Hepatic stellate cell (primary cell): Measurements from ENCODE around the gene THADA.

Source experiments
- DNase-seq: peaks from one replicate; pipeline ENCODE4 v3.0.0; 2011; ENCODE audit warnings: low spot score

Gene THADA

DNA sequence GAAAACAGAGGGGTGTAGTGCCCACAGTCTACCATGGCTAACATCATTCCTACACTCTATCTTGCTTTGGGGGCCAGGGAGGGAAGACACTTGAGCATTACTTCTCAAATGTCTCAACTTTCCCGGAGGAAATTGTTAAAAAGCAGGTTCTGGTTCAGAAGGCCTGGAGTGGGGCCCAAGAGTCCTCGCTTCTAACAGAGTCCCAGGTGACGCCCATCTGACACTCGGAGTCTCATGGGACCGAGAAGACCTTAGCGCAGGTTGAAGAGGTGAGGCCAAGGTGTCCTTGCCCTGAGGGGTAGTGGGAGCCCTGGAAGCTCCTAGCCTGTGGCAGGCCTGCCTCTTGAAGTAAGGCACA is 409.5 kb downstream of the THADA start:
- no peak for DNase-seq

DNA sequence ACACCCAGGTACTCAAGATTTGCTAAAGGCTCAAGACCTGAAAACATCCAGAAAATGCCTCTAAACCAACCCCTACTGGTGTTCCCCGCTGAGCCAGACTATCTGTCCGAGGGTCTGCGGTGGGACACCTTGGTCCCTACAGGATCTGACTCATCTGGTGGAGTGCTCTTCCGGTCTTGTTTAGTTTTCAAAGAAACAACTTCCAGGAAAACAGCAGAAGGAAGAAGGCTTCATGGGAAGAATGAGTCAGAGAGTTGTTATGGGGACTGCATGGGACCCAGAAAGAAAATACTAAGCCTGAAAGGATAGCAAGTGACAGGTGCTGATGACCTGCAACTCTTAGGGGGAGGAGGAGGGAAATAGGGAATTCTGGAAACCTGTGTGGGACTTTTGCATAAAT is 410.7 kb downstream of the THADA start:
- no peak for DNase-seq

DNA sequence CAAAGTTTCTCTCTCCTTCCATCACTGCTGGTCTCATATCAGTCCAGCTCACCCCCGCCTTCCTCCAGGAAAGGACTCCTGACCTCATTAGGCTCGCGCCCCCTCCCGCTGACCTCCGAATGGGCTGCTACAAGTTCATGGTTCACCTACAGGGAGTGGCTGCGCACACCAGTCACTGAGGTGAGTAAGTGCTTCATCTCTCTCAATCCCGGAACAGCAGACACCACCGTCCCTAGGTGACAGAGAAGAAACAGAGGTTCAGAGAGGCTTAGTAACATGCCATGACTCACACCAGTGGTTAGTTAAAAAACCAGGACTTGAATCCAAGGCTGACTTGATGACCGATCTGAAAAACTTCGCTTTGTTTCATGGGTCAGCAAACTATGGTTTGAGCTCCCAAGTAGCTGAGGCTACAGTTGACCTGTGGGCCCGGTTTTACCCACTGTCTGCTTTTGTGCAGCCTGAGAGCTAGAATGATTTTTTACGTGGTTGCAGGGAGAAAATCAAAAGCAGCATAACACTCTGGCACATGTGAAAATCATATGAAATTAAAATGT is 411.4 kb downstream of the THADA start:
- peak; percentile 40 for DNase-seq

DNA sequence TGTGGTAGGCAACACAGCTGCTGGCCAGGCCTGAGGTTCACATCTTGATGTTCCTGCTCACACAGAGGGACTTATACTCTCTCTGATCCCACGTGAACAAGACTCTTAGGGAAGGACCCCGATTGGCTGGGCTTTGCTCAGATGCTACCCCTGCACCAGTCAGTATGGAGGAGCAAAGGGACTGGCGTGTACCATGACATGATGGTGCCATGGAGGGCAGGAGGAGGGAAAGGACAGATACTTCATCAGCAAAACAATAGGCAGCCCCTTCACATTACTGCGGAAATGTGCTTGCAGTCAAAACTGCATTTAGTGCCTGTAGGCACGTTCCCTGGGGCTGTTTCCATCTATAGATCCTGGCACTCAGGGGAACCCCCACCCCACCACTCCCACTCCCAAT is 412.1 kb downstream of the THADA start:
- no peak for DNase-seq

DNA sequence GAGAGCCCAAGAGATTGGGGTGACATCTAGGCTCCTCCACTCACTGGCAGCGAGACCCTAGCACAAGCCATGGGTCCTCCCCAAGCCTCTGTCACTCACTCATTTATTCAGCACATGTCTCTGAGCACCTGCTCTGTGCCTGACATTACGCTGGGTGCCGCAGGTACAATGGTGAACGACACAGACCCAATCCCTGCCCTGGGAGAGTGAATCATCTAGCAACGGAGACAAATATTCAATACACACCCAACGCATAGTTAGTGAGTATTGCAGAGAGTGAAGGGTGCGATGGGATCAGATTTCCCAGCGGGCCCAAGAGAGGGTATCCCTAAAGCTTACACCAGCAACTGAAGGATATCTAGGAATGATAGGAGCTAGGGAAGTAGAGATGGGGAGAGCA is 414.9 kb downstream of the THADA start:
- DNase-seq = no peak
